Left hindlimb (tissue), 1 donor: ENCODE results near the gene FBXO33.
"Not testable (repeated sequence)": the region's sequence is repeated elsewhere in the genome, so short reads cannot be mapped to it uniquely, and the experiment has no call there.

Experiments
- DNase-seq: peaks from one replicate; pipeline ENCODE4 v3.0.0-alpha.2; 2018

Gene FBXO33

GRCh38 chr14:39368261-39368959 is 63.8 kb downstream of the FBXO33 start:
- DNase-seq = peak; percentile 71

DNA sequence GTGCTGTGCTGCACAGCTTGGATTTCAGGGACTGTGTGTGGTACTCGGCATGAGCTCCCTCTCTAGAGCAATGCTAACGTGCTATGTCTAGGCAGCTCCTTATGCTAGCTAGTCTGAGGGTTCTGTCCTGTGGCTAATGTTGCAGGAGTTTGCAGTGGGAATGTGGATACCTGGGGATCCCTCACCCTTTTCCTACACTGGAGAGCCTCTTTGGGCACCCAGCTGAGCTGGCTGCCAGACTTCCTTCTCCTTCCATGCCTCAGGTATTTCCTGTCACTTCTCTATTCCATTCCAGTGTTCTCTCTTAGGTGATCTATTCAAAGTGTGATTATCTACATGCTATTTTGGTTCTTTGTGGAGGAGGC is 64.9 kb downstream of the FBXO33 start:
- DNase-seq = no peak

GRCh38 chr14:39366460-39367386 is 65.5 kb downstream of the FBXO33 start:
- DNase-seq = no peak

DNA sequence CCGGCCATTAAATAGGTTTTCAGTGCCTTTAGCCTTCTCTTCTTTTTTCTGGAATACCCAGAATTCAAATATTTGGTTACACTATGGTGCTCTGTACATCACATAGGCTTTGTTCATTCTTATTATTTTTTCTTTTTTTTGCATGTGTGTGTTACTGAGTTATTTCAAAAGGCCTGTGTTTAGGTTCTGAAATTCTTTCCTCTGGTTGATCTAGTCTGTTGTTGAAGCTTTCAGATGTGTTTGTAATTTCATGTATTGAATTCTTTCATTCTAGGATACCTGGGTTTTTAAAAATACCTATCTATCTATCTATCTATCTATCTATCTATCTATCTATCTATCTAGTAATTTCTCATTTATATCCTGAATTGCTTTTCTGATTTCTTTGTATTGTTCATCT is 66.9 kb downstream of the FBXO33 start:
- no peak for DNase-seq

DNA sequence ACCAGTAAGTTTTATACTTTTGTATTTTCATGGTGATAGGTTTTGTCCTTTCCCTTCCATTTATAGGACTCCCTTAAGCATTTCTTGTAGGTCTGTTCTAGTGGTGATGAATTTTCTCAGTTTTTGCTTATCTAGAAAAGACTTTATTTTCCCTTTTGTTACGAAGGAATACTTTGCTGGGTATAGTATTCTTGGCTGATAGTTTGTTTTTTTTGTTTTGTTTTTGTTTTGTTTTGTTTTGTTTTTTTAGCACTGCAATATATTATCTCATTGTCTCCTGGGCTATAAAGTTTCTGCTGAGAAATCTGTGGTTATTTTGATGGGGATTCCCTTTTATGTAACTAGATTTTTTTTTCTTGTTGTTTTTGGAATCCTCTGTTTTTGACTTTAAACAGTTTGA is 67.7 kb downstream of the FBXO33 start:
- DNase-seq = no peak

DNA sequence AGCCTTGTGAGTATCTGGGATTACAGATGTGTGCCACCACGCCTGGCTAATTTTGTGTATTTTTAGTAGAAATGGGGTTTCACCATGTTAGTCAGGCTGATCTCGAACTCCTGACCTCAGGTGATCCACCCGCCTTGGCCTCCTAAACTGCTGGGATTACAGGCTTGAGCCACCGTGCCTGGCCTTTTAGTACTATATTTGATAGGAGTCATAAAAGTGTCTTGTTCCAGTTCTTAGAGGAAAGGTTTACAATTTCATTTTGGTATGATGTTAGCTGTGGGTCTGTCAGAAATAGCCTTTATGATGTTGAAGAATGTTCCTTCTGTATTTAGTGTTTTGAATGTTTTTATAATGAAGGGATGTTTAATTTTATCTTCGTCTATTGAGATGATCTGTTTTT is 70.7 kb downstream of the FBXO33 start:
- DNase-seq = not testable (repeated sequence)

DNA sequence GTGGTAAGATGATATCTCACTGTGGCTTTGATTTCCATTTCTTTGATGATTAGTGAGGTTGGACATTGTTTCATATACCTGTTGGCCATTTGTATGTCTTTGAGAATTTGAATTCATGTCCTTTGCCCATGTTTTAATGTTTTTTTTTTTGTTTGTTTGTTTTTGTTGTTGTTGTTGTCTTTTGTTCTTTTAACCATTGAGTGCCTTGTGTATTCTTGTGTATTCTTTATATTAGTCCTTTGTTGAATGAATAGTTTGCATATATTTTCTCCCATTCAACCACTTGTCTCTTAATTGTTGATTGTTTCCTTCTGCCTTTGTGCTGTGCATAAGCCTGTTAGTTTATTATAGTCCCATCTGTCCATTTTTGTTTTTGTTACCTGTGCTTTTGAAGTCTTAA is 71.9 kb downstream of the FBXO33 start:
- DNase-seq = no peak

DNA sequence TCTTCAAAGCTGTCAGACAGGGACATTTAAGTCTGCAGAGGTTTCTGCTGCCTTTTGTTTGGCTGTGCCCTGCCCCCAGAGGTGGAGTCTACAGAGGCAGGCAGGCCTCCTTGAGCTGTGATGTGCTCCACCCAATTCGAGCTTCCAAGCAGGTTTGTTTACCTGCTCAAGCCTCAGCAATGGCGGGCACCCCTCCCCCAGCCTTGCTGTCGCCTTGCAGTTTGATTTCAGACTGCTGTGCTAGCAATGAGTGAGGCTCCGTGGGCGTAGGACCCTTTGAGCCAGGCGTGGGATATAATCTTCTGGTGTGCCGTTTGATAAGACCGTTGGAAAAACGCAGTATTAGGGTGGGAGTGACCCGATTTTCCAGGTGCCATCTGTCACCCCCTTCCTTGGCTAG is 73.2 kb downstream of the FBXO33 start:
- DNase-seq = not testable (repeated sequence)

DNA sequence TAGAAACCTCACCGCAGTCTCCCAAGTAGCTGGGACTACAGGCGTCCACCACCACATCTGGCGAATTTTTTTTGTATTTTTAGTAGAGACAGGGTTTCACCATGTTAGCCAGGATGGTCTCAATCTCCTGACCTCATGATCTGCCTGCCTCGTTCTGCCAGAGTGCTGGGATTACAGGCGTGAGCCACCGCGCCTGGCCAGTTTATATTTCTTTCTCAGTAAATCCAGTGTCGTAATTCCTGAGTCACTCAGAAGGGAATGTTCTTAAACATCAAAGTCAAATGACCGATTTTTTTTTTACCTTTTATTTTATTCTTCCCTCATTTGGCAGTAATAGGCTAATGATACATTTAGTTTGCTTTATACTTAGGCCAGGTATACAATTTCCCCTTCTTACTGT is 80.5 kb downstream of the FBXO33 start:
- DNase-seq = no peak

GRCh38 chr14:39350866-39351265 is 81.4 kb downstream of the FBXO33 start:
- DNase-seq = no peak
